HepG2 (cell line): Measurements from ENCODE around the gene WNT2B. TPM values are rescaled to one million over a fixed set of nuclear protein-coding genes. Genes with fewer than 3 reads are reported as not detected.

Experiments used
- ATF2 ChIP-seq: sonication (generic); formaldehyde crosslinking; IDR thresholded peaks from 2 replicates; pipeline ENCODE4 v1.4.0; 2020; ENCODE audit warnings: missing genetic modification reagents
- BRCA1 ChIP-seq: sonication (generic); formaldehyde crosslinking; IDR thresholded peaks from 2 replicates; pipeline ENCODE4 v1.4.0; 2020; ENCODE audit warnings: missing genetic modification reagents
- DMAP1 ChIP-seq: IDR thresholded peaks from 2 replicates; pipeline ENCODE4 v1.6.1; 2016
- ELF1 ChIP-seq: sonication (generic); formaldehyde crosslinking; IDR thresholded peaks from 2 replicates; pipeline ENCODE4 v1.4.0; 2020; ENCODE audit warnings: missing genetic modification reagents
- EP300 ChIP-seq, 3 experiments: sonication (generic) in 1 of 3; formaldehyde crosslinking in 1 of 3; IDR thresholded peaks; 2 replicates each; pipeline versions ENCODE4 v1.5.1 to v1.6.1; 2011 to 2020; ENCODE audit warnings: low read depth in 2 of 3, low read length in 2 of 3, borderline replicate concordance in 1 of 3, improper control_type of control experiment in 1 of 3, mild to moderate bottlenecking in 1 of 3, missing genetic modification reagents in 1 of 3, moderate library complexity in 1 of 3
- FOXP4 ChIP-seq: sonication (generic); formaldehyde crosslinking; IDR thresholded peaks from 2 replicates; pipeline ENCODE4 v1.4.0; 2020; ENCODE audit warnings: missing genetic modification reagents
- HDAC6 ChIP-seq: fragments of 200-600 bp; sonication (generic); IDR thresholded peaks from 2 replicates; pipeline ENCODE4 v1.7.0; 2017; ENCODE audit warnings: mild to moderate bottlenecking, antibody characterized with exemption, low read length, low read depth
- MEIS1 ChIP-seq: sonication (generic); formaldehyde crosslinking; IDR thresholded peaks from 2 replicates; pipeline ENCODE4 v1.9.0; 2021; ENCODE audit warnings: mild to moderate bottlenecking, missing genetic modification reagents, moderate library complexity, borderline replicate concordance
- MXD4 ChIP-seq: IDR thresholded peaks from 2 replicates; pipeline ENCODE4 v1.6.1; 2016; ENCODE audit warnings: mild to moderate bottlenecking, missing biosample characterization, missing genetic modification reagents
- PHF20 ChIP-seq: sonication (generic); formaldehyde crosslinking; IDR thresholded peaks from 2 replicates; pipeline ENCODE4 v1.5.0; 2020; ENCODE audit warnings: mild to moderate bottlenecking, missing genetic modification reagents
- RFX1 ChIP-seq: fragments of 450-650 bp; IDR thresholded peaks from 2 replicates; pipeline ENCODE4 v1.6.1; 2017
- RFXAP ChIP-seq: sonication (generic); formaldehyde crosslinking; IDR thresholded peaks from 2 replicates; pipeline ENCODE4 v1.4.0; 2020; ENCODE audit warnings: missing genetic modification reagents, borderline replicate concordance
- SMAD3 ChIP-seq: sonication (generic); formaldehyde crosslinking; IDR thresholded peaks from 2 replicates; pipeline ENCODE4 v1.4.0; 2020; ENCODE audit warnings: missing genetic modification reagents
- STAG1 ChIP-seq: sonication (generic); formaldehyde crosslinking; IDR thresholded peaks from 2 replicates; pipeline ENCODE4 v1.4.0; 2020; ENCODE audit warnings: missing genetic modification reagents
- UBTF ChIP-seq: sonication (generic); formaldehyde crosslinking; IDR thresholded peaks from 2 replicates; pipeline ENCODE4 v1.4.0; 2020; ENCODE audit warnings: mild to moderate bottlenecking, missing genetic modification reagents
- ZBTB10 ChIP-seq: sonication (generic); formaldehyde crosslinking; IDR thresholded peaks from 2 replicates; pipeline ENCODE4 v1.4.0; 2020; ENCODE audit warnings: missing genetic modification reagents, borderline replicate concordance
- ZKSCAN1 ChIP-seq: fragments of 150-350 bp; IDR thresholded peaks from 2 replicates; pipeline ENCODE4 v1.6.1; 2014; ENCODE audit warnings: low read length
- ZNF124 ChIP-seq: sonication (generic); formaldehyde crosslinking; IDR thresholded peaks from 2 replicates; pipeline ENCODE4 v1.4.0; 2020; ENCODE audit warnings: missing genetic modification reagents
- ZNF510 ChIP-seq: sonication (generic); formaldehyde crosslinking; IDR thresholded peaks from 2 replicates; pipeline ENCODE4 v1.4.0; 2020; ENCODE audit warnings: low read depth, mild to moderate bottlenecking, missing genetic modification reagents
- ZNF569 ChIP-seq: sonication (generic); formaldehyde crosslinking; IDR thresholded peaks from 2 replicates; pipeline ENCODE4 v1.5.0; 2020; ENCODE audit warnings: mild to moderate bottlenecking, missing genetic modification reagents, moderate library complexity, borderline replicate concordance
- ZNF644 ChIP-seq: IDR thresholded peaks from 2 replicates; pipeline ENCODE4 v1.6.1; 2016; ENCODE audit warnings: low read depth
- ZNF709 ChIP-seq: sonication (generic); formaldehyde crosslinking; IDR thresholded peaks from 2 replicates; pipeline ENCODE4 v1.5.0; 2020; ENCODE audit warnings: mild to moderate bottlenecking, missing genetic modification reagents
- polyA plus RNA-seq, 8 experiments: library from polyadenylated mRNA; depleted of rRNA in 3 of 8; stranded (reverse) in 7 of 8; unstranded in 1 of 8; fragments of >200 nt; fragmentation: Illumina TruSeq in 4 of 8; extraction: Trizol in 4 of 8; gene quantifications; 2 replicates each; pipeline versions ENCODE4 v1.2.1 to v1.2.3, GENCODE V29; 2011 to 2016; ENCODE audit warnings: low read depth in 4 of 8, missing spikeins in 1 of 8, mixed read lengths in 1 of 8; ENCODE audit not compliant: insufficient read depth in 1 of 8
- total RNA-seq, 5 experiments: library from RNA; depleted of rRNA; stranded (reverse); fragments of >200 nt; fragmentation: Illumina TruSeq; extraction: Trizol; gene quantifications; 2 replicates each; pipeline ENCODE4 v1.2.3, GENCODE V29; 2016; ENCODE audit warnings: low read depth in 1 of 5

The WNT2B gene
- total and polyA plus RNA-seq, 2 of the 13 experiments (the other 11 are each of a cell fraction or from before 2014, with no cell fraction given), result 0.11 to 0.32 TPM

- TF ChIP-seq ZNF124 (CRISPR knock-in tag) (peak; percentile 60; the same call in 1 of the 2 replicates), ZNF709 (no peak), FOXP4 (CRISPR knock-in tag) (peak; percentile 21; the same call in 1 of the 2 replicates), EP300 (IDR thresholded peaks at IDR 0.05; ENCODE audit: low read depth in 2 of 2, low read length in 2 of 2) (no peak), EP300 (CRISPR knock-in tag; IDR thresholded peaks at IDR 0.05; ENCODE audit: borderline replicate concordance) (no peak), DMAP1 (CRISPR knock-in tag) (peak; percentile 70; the same call in 1 of the 2 replicates), BRCA1 (CRISPR knock-in tag) (no peak), ZKSCAN1 (no peak), PHF20 (0 out of 2 replicates have a peak, but pooled peaks have one; percentile 46), MEIS1 (no peak), MXD4 (CRISPR knock-in tag) (peak; percentile 88), HDAC6 (no peak), ZNF569 (CRISPR knock-in tag) (no peak), UBTF (CRISPR knock-in tag) (peak; percentile 64; the same call in 1 of the 2 replicates), ELF1 (peak; percentile 44), RFX1 (no peak), SMAD3 (peak; percentile 47; the same call in 1 of the 2 replicates), ZNF510 (no peak), STAG1 (CRISPR knock-in tag) (peak; percentile 73), ATF2 (CRISPR knock-in tag) (0 out of 2 replicates have a peak, but pooled peaks have one; percentile 23), ZBTB10 (CRISPR knock-in tag) (no peak), ZNF644 (peak; percentile 30; the same call in 1 of the 2 replicates), RFXAP (no peak)
Measured at GRCh38 chr1:112466078-112466660, 42.6 kb upstream of the WNT2B start (continued).
